GM18870 (cell line): ENCODE results near the gene CT45A1.
"Not testable (repeated sequence)": the region's sequence is repeated elsewhere in the genome, so short reads cannot be mapped to it uniquely, and the experiment has no call there.

Experiments used
- ATAC-seq: cut with Tn5 transposase; IDR thresholded peaks from one replicate; pipeline ENCODE4 v1.9.1; 2021; ENCODE audit warnings: moderate library complexity; ENCODE audit not compliant: unreplicated experiment

CT45A1 gene, protein sequence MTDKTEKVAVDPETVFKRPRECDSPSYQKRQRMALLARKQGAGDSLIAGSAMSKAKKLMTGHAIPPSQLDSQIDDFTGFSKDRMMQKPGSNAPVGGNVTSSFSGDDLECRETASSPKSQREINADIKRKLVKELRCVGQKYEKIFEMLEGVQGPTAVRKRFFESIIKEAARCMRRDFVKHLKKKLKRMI

DNA sequence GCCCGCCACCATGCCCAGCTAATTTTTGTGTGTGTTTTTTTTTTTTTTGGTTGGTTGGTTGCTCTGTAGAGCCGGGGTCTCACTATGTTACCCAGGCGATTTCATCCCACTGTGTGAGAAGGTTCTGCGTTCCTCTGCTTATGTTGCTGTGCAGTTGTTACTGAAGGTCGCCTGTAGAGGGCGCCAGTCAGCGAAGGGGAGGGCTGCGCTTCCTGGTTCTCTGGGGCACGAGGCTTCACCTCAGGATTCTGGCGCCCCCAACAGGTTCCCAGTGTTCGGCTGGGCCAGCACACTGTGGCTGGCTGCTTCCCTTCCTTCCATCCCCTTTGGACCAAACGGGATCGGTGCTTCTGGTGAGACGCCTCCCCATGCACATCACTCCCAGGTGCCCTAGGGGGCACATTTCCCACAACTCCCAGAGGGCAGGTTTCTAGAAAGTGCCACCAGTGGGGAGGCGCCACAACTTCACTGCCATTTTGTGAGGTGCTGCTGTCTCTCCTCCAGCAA, at the start of gene CT45A1:
TSS of gene CT45A1 (plus strand) at position 457 of the 507 bp plus-strand sequence. CDS start 5,302 bp downstream, outside the sequence.
- ATAC-seq, result not testable (repeated sequence)

DNA sequence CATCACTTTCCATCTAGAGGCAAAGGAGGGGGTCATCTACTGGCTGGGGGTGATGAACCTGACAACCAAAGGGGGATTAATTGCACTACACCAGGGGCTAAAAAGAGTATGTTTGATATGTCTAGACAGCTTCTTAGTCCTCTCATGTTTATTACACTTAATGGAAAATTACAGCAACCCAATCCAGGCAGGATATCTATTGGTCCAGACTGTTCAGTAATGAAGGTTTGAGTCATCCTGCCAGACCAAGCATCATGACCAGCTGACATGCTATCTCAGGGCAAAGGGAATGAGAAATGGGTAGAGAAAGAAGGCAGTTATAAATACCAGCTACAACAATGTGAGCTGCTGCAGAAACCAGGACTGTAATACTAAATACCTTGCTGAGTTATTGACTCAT, 40.5 kb upstream of the CT45A1 start:
- not testable (repeated sequence) for ATAC-seq

DNA sequence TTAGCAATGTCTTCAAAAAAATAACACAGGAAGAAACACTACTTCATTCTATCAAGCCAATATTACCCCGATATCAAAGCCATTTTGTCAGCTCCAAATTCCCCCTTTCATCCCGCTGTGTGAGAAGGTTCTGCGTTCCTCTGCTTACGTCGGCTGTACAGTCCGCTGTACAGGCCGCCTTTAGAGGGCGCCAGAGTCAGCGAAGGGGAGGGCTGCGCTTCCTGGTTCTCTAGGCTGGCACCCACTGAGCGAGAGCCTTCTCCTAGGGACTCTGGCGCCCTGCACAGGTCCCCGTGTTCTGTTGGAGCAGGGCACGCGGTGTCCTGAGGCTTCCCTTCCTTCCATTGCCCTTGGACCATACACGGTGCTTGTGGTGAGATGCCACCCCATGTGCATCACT, 25.3 kb upstream of the CT45A1 start:
- no peak for ATAC-seq

DNA sequence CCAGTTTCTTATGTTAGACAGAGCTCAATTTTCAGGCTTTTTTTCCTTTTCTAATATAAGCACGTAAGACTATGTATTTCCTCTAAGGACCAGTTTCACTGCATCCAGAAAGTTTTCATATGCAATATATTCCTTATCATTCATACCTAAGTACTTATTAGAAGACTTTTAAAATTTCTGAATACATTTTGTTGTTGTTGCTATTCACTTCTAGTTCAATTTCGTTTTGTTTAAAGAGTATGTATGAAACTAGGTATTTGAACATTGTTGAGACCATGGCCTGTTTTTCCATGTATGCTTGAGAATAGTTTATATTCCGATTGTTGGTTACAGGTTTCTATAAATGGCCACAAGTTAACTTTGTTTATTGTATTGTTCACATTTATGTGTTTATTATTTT, 18.0 kb upstream of the CT45A1 start:
- ATAC-seq, result no peak

DNA sequence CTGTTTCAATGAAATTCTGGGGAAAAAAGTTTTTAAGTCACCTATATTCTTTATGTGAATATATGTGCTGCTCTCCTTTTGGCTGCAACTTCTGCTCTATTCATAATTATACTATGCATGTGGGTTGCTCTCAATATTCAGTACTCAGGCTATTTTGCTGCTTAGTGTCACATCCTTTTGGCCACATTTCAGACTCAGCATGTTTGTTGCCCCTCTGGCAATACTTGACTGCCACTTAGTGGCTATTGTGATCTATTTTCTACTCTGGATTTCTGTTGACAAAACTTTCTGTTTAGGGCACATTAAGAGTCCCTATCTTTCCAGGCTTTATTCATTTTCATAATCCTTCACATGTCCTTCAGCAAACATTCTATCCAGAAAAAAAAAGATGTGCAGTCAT, 15.8 kb upstream of the CT45A1 start:
- ATAC-seq, result no peak

DNA sequence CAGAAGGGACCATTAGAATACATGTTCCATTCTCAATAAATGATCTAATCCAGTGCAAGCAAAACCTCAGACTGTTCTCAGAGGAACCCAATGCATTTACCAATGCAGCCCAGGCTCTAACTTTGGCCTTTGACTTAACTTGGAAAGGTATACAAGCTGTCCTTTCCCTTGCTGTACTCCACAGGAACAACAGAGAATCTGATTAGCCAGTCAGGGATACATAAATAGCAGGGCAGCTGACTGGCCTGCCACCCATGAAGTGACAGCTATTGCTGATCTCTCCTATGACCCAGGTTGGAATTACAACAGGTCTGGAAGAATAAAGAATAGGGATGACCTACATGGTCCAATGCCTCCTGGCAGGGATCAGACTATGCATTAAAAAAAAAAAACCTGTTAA, 14.5 kb upstream of the CT45A1 start:
- no peak for ATAC-seq

DNA sequence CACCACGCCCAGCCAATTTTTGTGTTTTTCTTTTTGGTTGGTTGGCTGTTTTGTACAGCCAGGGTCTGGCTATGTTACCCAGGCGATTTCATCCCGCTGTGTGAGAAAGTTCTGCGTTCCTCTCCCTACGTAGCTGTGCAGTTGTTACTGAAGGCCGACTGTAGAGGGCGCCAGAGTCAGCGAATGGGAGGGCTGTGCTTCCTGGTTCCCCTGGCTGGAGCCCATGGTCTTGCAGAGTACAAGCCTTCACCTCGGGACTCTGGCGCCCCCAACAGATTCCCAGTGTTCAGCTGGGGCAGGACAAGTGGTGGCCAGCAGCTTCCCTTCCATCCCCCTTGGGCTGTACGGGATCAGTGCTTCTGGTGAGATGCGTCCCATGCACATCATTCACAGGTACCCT, 5.6 kb upstream of the CT45A1 start:
- ATAC-seq, result peak; percentile 63

DNA sequence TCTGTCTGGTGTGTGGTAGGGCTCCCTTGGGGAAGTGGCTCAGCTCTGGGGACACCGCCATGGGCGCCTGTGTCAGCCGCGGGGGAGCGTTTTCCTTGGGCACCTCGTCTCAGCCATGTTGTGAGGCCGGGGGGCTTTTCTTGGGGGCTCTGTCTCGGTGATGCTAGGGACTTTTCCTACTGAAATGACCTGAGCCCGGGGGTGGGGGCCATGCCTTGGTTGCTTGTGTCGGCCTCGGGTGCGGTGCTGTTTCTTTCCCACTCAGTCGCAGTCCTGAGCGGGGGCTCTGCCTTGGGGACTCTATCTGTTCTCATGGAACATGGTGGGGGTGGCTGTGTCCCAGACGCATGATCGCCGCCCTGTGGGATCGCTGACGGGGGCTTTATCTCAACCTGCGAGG, 356 bp downstream of the CT45A1 start:
- no peak for ATAC-seq

DNA sequence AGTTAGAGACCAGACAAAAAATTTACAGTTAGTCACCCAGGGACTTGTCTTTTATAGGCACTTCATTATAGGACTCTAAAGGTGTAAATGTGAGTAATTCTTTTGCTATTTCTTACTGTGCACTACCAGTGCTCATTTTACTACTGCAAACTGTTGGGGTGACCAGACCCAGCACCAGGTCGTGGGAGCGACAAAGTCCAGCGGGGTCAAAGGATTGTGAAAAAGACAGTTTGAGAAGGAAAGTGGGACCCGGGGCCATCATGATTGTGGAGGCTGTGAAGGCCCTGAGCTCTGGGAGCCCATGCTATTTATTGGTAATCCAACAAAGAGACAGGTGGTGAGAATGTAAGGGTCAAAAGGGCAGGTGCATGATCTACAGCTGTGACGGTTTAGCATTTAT, 21.2 kb downstream of the CT45A1 start:
- ATAC-seq, result not testable (repeated sequence)

DNA sequence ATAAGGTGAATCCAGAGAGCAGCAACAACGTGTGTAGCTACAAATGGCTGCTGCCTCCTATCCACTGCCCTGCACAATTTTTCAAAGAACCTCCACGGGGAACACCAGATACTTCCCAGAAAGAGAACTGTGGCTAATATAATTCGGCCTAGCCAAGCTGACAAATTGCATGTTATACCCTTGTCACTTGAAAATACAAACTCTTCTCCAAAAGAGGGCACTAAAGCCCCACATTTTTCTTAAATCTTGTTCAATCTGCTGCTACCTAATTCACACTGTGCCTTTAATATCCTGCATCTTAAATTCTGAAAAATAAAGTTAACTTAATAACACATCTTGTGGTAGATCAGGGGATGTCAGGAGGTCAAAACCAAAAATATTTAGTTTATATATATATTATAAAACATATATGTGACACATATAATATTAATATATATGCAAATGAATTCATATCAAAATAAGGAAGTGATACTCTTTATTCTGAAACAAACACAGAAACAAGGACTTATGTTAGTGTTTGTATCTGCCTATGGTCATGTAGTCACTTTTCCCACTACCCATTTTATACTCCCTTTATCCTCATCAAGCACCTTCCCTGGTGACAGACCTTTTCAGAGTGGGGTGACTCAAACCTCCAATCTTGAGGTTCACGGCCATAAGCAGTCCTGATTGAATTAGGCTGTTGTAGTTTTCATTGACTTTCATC, 24.1 kb downstream of the CT45A1 start:
- no peak for ATAC-seq

DNA sequence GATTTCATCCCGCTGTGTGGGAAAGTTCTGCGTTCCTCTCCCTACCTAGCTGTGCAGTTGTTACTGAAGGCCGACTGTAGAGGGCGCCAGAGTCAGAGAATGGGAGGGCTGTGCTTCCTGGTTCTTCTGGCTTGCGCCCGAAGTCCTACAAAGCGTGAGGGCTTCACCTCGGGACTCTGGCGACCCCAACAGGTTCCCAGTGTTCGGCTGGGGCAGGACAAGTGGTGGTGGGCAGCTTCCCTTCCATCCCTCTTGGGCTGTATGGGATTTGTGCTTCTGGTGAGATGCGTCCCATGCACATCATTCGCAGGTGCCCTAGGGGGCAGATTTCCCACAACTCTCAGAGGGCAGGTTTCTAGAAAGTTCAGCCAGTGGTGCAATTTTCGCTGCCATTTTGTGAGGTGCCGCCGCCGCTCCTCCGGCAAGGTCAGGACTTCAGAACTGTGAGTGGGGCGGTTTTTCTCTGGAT, 27.3 kb downstream of the CT45A1 start:
- ATAC-seq, result peak; percentile 63

DNA sequence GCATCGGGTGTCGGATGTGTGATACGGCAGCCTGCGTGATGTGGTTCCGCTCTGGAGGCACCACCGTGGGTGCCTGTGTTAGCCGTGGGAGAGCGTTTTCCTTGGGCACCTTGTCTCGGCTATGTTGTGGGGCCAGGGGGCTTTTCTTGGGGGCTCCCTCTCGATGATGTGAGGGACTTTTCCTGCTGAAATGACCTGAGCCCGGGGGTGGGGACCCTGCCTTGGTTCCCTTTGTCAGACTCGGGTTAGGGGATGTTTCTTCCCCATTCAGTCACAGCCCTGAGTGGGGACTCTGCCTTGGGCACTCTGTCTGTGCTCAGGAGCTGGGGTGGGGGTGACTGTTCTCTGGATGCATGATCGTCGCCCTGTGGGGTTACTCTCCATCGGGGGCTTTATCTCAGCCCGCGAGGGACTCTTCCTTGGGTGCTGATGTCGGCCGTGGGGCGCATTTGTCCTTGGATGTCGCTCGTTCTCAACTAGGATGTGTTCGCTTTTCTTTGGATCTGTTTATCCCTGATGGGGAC, 27.8 kb downstream of the CT45A1 start:
- no peak for ATAC-seq

DNA sequence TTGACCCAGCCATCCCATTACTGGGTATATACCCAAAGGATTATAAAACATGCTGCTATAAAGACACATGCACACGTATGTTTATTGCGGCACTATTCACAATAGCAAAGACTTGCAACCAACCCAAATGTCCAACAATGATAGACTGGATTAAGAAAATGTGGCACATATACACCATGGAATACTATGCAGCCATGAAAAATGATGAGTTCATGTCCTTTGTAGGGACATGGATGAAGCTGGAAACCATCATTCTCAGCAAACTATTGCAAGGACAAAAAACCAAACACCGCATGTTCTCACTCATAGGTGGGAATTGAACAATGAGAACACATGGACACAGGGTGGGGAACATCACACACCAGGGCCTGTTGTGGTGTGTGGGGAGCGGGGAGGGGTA, 31.3 kb downstream of the CT45A1 start:
- ATAC-seq, result not testable (repeated sequence)

DNA sequence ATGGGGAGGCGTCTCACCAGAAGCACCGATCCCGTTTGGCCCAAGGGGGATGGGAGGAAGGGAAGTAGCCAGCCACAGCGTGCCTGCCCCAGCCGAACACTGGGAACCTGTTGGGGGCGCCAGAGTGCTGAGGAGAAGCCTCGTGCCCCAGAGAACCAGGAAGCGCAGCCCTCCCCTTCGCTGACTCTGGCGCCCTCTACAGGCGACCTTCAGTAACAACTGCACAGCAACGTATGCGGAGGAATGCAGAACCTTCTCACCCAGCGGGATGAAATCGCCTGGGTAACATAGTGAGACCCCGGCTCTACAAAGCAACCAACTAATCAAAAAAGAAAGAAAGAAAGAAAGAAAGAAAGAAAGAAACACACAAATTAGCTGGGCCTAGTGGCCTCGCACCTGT, 54.7 kb downstream of the CT45A1 start, which contains the start of gene CT45A3:
TSS of gene CT45A3 (minus strand) at position 101 of the 400 bp plus-strand sequence. CDS start 3,747 bp downstream, outside the sequence.
- ATAC-seq, result not testable (repeated sequence)
